Lung microvascular endothelial cell (primary cell): ENCODE data around the gene BCAS4. TPM values are rescaled to one million over a fixed set of nuclear protein-coding genes. Genes with fewer than 3 reads are reported as not detected.
A peak's percentile ranks its signal among the peaks of the same experiment; 100 is the strongest.

Experiments
- DNase-seq, 2 donors: peaks; one replicate each; pipeline versions ENCODE4 v3.0.0 to v3.0.0-alpha.2; 2010; ENCODE audit warnings: low read depth in 2 of 2
- total RNA-seq: library from RNA; depleted of rRNA; stranded (reverse); fragments of >200 nt; gene quantifications from 2 replicates; pipeline ENCODE4 v1.2.1, GENCODE V29; 2014

The BCAS4 gene
- total RNA-seq, 1 donor from 2014 or later, result 0.60 TPM

- no peak for DNase-seq
These were observed 59.8 kb downstream of the BCAS4 start for GRCh38 chr20:50854506-50855249.

DNA sequence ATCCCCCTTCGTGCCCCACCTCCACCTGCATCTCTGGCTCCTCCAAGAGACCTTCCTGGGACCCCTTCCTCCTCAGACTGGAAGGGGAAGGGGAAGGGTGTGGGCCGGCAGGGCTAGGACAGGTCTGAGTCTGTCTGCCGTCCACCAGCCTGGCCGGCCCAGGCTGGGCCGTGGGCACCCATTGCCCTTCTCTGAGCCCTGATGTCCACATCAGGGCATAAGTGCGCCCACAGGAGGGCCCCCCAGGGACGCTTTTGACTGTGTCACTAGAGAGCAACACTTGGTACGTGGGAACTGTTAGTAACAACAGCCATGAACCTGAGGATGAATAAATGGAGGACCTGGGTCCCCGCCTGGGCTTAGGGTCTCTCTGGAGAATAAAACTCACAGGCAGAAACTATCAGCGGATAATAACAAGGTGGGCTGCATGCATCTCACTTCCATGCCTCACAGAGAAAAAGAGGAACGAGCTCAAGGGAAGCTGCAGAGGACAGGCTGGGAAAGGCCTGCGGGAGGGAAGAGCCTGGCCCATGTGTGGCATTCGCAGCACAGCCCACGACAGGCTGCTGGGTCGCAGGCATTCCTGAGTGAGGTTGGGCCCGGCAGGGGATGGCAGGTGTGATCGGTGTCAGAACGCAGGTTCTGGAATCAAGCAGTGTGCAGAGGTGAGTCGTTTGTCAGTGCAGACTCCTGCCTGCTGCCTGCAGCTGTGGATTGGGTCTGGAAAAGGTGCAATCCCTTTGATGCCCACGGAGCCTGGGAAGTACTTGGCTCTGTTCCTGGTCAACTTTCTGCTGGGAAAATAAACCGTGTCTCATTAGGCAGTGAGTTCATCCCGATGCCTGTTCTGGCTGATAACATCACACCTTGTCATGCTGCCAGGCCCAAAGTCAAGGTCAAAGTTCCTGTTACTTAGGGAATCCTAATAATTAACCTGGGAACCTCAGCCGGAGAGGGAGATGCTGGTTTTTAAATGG lies 60.9 kb downstream of the BCAS4 start:
- no peak for DNase-seq

DNA sequence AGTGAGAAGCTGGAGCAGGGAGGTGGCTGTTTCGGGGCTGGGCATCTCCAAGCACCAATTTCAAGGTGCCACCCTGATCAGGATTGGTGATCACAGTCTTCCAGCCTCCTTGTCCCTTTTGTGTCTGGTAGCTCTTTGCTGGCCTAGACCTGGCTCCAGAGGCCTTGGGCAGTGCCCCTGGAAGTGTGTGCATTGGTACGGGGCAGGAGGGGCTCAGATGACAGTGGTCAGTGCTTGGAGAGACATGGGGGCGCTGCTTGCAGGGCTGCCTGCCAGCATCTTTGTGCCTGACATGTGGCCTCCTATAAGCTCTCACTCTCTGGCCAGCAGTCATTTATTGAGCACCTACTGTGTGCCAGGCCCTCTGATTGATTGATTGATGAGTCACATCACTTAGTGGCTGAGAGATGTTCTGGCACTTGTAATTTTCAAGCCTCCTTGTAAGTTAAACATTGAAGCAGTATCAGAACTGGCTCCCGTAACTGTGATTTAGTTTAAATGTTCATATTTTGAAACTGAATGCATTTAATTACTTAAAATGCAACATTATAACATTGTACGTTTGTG lies 61.7 kb downstream of the BCAS4 start:
- no peak for DNase-seq

DNA sequence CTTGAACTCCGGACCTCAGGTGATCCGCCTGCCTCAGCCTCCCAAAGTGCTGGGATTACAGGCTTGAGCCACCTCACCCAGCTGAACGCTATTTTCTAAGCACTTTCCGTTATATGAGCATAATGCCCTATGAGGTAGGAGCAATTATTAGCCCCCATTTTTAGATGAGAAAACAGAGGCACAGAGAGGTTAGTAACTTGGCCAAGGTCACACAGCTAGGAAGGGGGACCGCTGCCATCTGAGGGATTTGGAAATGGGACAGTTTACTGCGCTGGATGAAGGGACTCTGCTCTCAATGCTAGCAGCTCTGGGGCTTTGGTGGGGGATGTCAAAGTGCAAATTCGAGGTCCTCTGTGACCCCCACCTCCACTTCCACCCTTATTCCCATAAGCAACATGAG lies 62.5 kb downstream of the BCAS4 start:
- DNase-seq, result no peak

GRCh38 chr20:50858525-50858924 lies 63.7 kb downstream of the BCAS4 start:
- DNase-seq, result no peak

DNA sequence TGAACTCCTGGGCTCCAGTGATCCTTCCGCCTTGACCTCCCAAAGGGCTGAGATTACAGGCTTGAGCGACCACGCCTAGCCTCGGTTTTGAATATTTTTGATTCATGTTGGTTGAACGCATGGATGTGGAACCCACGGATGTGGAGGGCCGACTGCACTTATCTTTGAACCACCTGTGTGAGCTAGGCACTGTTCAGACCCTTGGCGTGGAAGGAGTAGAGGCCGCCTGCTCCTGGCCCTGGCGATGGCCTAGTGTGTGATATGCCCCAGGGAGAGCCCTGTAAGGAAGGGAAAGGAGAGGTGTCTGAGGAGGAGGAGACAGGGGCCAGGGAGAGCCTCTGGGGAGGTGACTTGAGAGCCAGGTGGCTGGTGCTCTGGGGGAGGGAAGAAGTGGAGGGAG lies 64.3 kb downstream of the BCAS4 start:
- no peak for DNase-seq

DNA sequence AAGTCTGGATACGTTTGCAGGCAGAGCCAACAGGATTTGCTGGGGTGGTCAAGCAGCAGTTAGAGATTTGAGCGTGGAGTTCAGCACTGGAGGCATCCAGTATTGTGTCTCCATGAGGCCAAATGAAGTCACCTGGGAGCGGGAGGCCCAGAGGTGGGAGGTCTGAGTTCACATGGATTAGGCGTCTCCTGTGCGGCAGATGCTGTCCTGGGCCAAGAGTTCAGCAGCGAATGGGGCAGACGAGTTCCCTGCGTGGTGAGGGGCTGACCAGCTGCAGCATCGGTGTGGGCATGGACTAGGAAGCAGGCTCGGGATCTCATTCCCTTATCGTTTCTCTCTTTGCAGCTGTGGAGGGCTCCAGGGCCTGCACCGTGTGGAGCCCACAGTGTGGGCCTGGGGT lies 66.2 kb downstream of the BCAS4 start:
- no peak for DNase-seq

DNA sequence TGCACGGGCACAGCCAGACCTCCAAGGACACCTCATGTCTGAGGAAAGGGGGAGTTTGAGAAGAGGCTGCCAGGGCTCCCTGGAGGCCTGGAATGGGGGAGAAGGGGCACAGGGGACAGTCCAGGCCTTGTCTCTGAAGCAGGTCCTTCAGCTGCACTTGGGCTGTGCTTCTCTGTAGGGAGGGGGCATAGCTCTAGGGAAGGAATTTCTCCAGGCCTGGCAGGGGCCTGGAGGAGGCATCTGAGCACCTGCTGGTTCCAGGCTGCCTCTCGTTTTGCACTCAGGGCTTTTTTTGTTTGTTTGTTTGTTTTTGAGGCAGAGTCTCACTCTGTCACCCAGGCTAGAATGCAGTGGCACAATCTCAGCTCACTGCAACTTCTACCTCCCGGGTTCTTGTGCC lies 67.7 kb downstream of the BCAS4 start:
- DNase-seq, result no peak

GRCh38 chr20:50865114-50865513 lies 70.3 kb downstream of the BCAS4 start:
- DNase-seq, result no peak

DNA sequence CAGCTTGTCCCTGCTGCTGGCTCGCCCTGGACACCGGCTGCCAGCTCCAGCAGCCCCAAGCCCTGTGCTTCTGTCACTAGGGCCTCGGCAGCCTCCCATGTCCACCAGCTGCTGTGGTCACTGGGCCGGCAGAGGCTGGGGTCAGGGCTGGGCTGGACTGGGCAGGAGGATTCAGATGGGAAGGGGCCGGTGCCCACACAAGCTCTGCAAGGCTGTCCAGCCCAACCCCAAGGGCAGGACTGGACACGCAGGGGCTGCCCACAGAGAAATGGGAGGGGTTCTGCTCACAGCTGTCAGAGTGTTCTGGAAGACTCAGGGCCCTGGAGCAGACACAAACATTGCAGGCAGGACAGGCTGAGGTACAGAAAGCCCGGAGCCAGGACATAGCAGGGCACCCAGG lies 70.7 kb downstream of the BCAS4 start:
- no peak for DNase-seq

DNA sequence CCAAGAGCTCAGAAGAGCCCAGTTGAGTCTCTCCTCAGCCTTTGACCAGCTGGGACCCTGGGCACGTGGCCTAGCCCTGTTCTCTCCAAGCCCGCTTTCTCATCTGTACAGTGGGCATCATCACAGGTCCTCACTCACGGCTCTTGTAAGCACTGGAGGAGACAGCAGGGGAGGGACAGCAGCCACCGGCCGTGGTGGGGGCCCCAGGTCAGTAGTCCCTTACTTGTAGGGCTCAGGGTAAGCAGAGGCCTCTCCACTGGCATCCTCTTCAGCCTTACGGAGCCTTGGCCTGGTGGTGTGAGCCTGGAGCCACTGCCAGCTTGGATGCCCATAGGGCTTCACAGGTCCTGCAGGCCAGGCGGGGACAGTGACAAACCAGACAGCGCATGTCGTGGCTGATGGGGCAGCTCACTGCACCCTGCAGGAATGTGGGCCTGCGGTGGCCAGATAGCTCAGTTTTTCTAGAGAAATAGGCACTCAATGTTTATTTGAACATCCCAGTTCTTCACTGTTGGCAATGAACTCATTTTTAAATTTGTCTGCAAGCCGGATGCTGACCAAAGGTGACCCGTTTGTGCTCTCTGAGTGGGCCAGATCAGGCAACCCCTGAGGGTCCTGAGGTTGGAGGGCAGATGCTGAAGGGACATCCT lies 71.3 kb downstream of the BCAS4 start:
- no peak for DNase-seq

- DNase-seq, result no peak
These were observed 72.0 kb downstream of the BCAS4 start for GRCh38 chr20:50866831-50867230.

- DNase-seq, result no peak
These were observed 72.9 kb downstream of the BCAS4 start for GRCh38 chr20:50867805-50868204.

DNA sequence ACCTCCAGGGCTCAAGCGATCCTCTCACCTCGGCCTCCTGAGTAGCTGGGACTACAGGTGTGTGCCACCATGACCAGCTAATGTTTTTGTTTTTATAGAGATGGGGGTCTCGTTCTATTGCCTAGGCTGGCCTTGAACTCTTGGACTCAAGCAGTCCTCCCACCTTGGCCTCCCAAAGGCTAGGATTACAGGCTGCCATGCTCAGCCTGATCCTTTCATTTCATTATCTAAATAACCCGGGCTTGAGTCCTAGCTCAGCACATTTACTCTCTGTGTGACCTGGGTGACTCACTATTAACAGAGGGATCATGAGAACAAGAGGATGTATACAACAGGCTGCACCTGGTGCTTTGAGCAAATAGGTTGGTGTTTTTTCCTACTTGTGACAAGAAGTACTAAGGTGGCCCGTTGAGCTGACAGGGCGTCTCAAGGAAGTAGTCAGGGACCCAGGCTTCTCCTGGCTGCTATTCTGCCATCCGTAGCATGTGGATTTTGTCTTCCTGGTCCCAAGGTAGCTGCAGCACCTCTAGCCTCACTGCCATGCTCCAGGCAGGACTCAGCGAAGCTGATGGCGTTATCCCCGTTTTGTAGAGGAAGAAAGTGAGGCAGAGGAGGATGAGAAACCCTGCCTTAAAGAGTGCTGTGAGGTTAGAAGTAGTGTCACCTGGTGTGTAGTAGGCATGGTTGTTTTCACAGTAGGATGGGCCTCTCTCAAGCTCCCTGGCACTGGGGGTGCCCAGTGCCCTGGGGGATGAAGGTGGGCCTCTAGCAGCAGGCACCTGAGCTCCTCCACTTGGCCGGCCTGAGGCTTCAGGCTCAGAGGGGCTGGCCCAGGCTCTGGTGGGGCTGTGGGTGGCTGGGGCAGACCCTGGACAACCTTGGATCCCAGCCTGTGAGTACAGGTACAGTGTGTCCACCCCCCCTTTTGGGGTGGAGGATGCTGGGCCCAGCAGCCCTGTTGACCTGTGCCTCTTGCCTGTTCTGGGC lies 73.9 kb downstream of the BCAS4 start:
- DNase-seq, result peak in 1 of 2 donors; percentile 7

DNA sequence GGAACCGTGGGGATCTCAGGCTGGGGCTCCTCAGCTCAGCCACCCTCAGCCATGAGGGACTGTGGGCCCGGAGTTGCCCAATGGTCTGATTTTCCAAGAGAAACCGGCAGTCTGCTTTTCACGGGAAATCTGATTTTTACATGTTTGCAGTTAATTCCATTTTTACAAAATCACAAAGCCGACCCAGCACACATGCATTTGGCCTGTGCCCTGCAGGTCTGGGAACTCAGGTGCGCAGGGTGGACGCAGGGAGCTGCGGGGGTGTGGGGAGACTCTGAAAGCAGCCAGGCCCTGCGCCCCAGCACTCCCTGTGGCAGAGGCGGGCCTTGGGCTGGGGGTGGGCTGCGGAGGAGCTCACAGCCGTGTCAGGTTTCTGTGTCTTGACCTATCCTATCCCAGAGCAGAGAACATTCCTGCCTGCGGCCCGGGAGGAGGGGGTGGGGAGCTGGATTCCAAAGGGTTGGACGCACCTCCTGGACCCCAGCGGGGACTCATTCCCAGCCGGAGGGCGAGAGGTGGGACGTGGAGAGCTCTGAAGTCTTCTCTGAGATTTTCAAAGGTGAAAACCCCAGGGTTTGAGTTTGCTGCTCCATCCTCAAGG lies 75.8 kb downstream of the BCAS4 start:
- DNase-seq, result no peak

- no peak for DNase-seq
These were observed 77.9 kb downstream of the BCAS4 start for GRCh38 chr20:50872560-50873425.

- DNase-seq, result no peak
These were observed 78.7 kb downstream of the BCAS4 start for GRCh38 chr20:50873585-50873984.

DNA sequence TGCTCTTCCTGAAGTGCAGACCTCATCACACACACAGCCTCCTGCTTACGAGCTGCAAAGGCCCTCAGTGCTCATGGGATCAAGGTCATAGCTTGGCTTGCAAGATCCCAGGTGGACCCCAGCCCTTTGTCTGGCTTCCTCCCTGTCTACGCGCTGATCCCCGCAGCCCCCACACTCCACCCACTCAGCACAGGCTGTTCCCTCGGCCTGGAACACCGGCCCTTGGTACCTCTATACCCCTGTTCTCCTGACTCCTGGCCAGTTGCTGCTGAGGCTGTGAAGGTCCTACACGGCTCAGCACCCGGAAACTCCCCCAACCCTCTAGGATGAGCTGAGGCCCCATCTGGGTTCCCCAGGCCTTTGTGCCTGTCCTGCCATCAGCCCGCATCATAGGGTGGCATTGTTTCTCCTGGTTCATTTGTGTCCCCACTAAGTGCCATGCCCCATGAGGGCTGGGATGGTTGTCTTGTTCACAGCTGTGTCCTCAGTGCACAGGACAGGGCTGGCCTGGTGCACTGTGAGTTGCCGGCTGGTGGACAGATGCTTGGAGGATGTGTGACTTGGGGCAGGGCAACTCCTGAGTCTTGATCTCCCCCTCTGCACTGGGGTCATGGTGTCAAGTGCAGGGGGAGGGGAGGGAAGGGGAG lies 79.4 kb downstream of the BCAS4 start:
- DNase-seq, result no peak
